ENCODE data around the gene PTPRJ.

PTPRJ gene

GRCh38 chr11:47955061-47955755, 25.2 kb upstream of the PTPRJ start:
- no peak for DNase-seq (ENCODE audit: low spot score)
- no peak for TF ChIP-seq CTCF (IDR thresholded peaks at IDR 0.05; ENCODE audit: extremely low read depth, missing control alignments)

GRCh38 chr11:47960015-47960414, 20.3 kb upstream of the PTPRJ start:
- no peak for TF ChIP-seq CTCF (IDR thresholded peaks at IDR 0.05; ENCODE audit: extremely low read depth, missing control alignments)
- DNase-seq (ENCODE audit: low spot score): no peak

- no peak for TF ChIP-seq CTCF (IDR thresholded peaks at IDR 0.05; ENCODE audit: extremely low read depth, missing control alignments)
- DNase-seq (ENCODE audit: low spot score): no peak
These were observed 19.0 kb upstream of the PTPRJ start for GRCh38 chr11:47961383-47961782.

- TF ChIP-seq CTCF (IDR thresholded peaks at IDR 0.05; ENCODE audit: extremely low read depth, missing control alignments): no peak
- DNase-seq (ENCODE audit: low spot score): no peak
These were observed 15.8 kb upstream of the PTPRJ start for GRCh38 chr11:47964546-47964945.

GRCh38 chr11:47967577-47968525, 12.5 kb upstream of the PTPRJ start:
- no peak for TF ChIP-seq CTCF (IDR thresholded peaks at IDR 0.05; ENCODE audit: extremely low read depth, missing control alignments)
- no peak for DNase-seq (ENCODE audit: low spot score)

- no peak for DNase-seq (ENCODE audit: low spot score)
- no peak for TF ChIP-seq CTCF (IDR thresholded peaks at IDR 0.05; ENCODE audit: extremely low read depth, missing control alignments)
These were observed 11.0 kb upstream of the PTPRJ start for GRCh38 chr11:47969401-47969800.

GRCh38 chr11:47971501-47971900, 8.9 kb upstream of the PTPRJ start:
- no peak for DNase-seq (ENCODE audit: low spot score)
- no peak for TF ChIP-seq CTCF (IDR thresholded peaks at IDR 0.05; ENCODE audit: extremely low read depth, missing control alignments)
